GM12878 (cell line): Measurements from ENCODE around the gene PIGN.

Experiments
- HDGF ChIP-seq: fragments of 450-650 bp; IDR thresholded peaks from 2 replicates; pipeline ENCODE4 v1.6.1; 2016; ENCODE audit warnings: antibody characterized with exemption
- MYC ChIP-seq: IDR thresholded peaks from 2 replicates; pipeline ENCODE4 v1.6.1; 2011; ENCODE audit warnings: mild to moderate bottlenecking, low read length, moderate library complexity, inconsistent platforms; ENCODE audit not compliant: insufficient read depth, insufficient replicate concordance, insufficient read length, severe bottlenecking
- POLR2A ChIP-seq: IDR thresholded peaks from 2 replicates; pipeline ENCODE4 v1.6.1; 2011; ENCODE audit warnings: low read depth, mild to moderate bottlenecking, low read length
- POLR2AphosphoS5 ChIP-seq: IDR thresholded peaks from 2 replicates; pipeline ENCODE4 v1.6.1; 2011; ENCODE audit warnings: mild to moderate bottlenecking, low read length, inconsistent platforms
- RELA ChIP-seq: fragments of 450-650 bp; IDR thresholded peaks from 2 replicates; pipeline ENCODE4 v1.8.0; 2014; ENCODE audit warnings: borderline replicate concordance; ENCODE audit not compliant: partially characterized antibody
- SMC3 ChIP-seq: IDR thresholded peaks from 2 replicates; pipeline ENCODE4 v1.6.1; 2011; ENCODE audit warnings: low read length, improper control_type of control experiment, borderline replicate concordance
- SP1 ChIP-seq: IDR thresholded peaks from one replicate; pipeline ENCODE4 v1.6.1; 2011; ENCODE audit warnings: low read depth, low read length
- YY1 ChIP-seq: IDR thresholded peaks from 2 replicates; pipeline ENCODE4 v1.6.1; 2011; ENCODE audit warnings: low read depth, mild to moderate bottlenecking, low read length
- TF ChIP-seq, protein P1 (sequence below), 3 experiments: IDR thresholded peaks in 2 of 3; conservative IDR thresholded peaks in 1 of 3; 2 replicates each; pipeline ENCODE4 v1.5.1; 2011; ENCODE audit warnings: low read depth in 3 of 3, low read length in 3 of 3, mild to moderate bottlenecking in 3 of 3, control low read depth in 2 of 3, moderate library complexity in 2 of 3, inconsistent platforms in 1 of 3, mixed read lengths in 1 of 3; ENCODE audit not compliant: control insufficient read depth in 2 of 3, insufficient read depth in 1 of 3; ENCODE audit errors: extremely low read depth in 1 of 3

DNA sequence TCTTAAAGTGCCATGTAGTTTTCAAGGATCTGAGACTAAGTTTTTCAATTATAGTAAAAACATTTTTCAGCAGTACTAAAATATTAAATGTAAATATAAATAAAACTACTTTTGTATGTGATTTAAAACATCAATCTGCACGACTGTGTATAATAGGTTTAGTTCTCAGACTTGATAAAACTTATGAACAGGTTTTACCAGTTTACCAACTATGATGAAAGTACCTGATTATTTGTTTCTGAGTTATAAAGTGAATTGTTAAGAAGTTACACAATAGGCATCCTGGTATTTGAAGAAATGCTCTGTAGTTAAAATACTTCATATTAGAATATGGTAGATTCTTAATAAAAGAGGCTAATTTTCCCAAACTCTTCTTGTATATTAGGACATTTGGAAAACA lies 15.0 kb upstream of the PIGN start:
- TF ChIP-seq YY1: no peak
- TF ChIP-seq POLR2A: no peak
- no peak for TF ChIP-seq POLR2AphosphoS5
- TF ChIP-seq, protein P1, sequence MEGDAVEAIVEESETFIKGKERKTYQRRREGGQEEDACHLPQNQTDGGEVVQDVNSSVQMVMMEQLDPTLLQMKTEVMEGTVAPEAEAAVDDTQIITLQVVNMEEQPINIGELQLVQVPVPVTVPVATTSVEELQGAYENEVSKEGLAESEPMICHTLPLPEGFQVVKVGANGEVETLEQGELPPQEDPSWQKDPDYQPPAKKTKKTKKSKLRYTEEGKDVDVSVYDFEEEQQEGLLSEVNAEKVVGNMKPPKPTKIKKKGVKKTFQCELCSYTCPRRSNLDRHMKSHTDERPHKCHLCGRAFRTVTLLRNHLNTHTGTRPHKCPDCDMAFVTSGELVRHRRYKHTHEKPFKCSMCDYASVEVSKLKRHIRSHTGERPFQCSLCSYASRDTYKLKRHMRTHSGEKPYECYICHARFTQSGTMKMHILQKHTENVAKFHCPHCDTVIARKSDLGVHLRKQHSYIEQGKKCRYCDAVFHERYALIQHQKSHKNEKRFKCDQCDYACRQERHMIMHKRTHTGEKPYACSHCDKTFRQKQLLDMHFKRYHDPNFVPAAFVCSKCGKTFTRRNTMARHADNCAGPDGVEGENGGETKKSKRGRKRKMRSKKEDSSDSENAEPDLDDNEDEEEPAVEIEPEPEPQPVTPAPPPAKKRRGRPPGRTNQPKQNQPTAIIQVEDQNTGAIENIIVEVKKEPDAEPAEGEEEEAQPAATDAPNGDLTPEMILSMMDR (IDR thresholded peaks at IDR 0.05 in 2 of 3, conservative IDR thresholded peaks at IDR 0.05 in 1 of 3; ENCODE audit: control insufficient read depth in 2 of 3, extremely low read depth in 1 of 3, insufficient read depth in 1 of 3, low read depth in 3 of 3, low read length in 3 of 3): no peak
- TF ChIP-seq HDGF: no peak
- TF ChIP-seq SP1: no peak
- no peak for TF ChIP-seq RELA
- no peak for TF ChIP-seq SMC3
- no peak for TF ChIP-seq MYC
